ENCODE measurements around the gene RPS15A.
"Not testable (repeated sequence)": the region's sequence is repeated elsewhere in the genome, so short reads cannot be mapped to it uniquely, and the experiment has no call there.

DNA sequence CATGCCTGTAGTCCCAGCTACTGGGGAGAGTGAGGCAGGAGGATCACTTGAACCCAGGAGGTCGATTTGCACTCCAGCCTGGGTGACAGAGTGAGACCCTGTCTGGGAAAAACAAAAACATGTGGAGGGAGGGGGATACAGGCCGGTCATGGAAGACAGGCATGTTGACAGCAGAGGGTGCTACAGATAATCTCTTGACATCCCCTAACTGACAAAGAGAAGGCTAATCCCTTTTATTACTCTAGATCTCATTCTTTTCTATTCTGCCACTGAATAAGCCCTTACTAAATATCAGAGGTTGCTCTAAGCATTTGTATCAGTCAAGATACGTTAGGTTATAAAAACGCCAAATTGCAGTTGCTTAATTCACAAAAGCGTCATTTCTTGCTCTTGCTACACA, 13.8 kb downstream of the RPS15A start:
- TF ChIP-seq, protein P1, sequence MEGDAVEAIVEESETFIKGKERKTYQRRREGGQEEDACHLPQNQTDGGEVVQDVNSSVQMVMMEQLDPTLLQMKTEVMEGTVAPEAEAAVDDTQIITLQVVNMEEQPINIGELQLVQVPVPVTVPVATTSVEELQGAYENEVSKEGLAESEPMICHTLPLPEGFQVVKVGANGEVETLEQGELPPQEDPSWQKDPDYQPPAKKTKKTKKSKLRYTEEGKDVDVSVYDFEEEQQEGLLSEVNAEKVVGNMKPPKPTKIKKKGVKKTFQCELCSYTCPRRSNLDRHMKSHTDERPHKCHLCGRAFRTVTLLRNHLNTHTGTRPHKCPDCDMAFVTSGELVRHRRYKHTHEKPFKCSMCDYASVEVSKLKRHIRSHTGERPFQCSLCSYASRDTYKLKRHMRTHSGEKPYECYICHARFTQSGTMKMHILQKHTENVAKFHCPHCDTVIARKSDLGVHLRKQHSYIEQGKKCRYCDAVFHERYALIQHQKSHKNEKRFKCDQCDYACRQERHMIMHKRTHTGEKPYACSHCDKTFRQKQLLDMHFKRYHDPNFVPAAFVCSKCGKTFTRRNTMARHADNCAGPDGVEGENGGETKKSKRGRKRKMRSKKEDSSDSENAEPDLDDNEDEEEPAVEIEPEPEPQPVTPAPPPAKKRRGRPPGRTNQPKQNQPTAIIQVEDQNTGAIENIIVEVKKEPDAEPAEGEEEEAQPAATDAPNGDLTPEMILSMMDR (IDR thresholded peaks at IDR 0.05), result not testable (repeated sequence)
- TF ChIP-seq EP300, POLR2AphosphoS5, POLR2A (IDR thresholded peaks at IDR 0.05): not testable (repeated sequence)
